ENCODE measurements around the gene MBOAT7.

- TF ChIP-seq, protein P1, sequence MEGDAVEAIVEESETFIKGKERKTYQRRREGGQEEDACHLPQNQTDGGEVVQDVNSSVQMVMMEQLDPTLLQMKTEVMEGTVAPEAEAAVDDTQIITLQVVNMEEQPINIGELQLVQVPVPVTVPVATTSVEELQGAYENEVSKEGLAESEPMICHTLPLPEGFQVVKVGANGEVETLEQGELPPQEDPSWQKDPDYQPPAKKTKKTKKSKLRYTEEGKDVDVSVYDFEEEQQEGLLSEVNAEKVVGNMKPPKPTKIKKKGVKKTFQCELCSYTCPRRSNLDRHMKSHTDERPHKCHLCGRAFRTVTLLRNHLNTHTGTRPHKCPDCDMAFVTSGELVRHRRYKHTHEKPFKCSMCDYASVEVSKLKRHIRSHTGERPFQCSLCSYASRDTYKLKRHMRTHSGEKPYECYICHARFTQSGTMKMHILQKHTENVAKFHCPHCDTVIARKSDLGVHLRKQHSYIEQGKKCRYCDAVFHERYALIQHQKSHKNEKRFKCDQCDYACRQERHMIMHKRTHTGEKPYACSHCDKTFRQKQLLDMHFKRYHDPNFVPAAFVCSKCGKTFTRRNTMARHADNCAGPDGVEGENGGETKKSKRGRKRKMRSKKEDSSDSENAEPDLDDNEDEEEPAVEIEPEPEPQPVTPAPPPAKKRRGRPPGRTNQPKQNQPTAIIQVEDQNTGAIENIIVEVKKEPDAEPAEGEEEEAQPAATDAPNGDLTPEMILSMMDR (IDR thresholded peaks at IDR 0.05), result no peak
- no peak for TF ChIP-seq POLR2A (IDR thresholded peaks at IDR 0.05)
Observed at GRCh38 chr19:54209811-54210494, 20.6 kb upstream of the MBOAT7 start.
